ENCODE results near the gene GMDS. TPM values are rescaled to one million over a fixed set of nuclear protein-coding genes. Genes with fewer than 3 reads are reported as not detected.

The GMDS gene
- total and polyA plus RNA-seq, 2 donors (not counting 1 experiment from before 2014, with no cell fraction given) = 12.7 to 34.5 TPM

DNA sequence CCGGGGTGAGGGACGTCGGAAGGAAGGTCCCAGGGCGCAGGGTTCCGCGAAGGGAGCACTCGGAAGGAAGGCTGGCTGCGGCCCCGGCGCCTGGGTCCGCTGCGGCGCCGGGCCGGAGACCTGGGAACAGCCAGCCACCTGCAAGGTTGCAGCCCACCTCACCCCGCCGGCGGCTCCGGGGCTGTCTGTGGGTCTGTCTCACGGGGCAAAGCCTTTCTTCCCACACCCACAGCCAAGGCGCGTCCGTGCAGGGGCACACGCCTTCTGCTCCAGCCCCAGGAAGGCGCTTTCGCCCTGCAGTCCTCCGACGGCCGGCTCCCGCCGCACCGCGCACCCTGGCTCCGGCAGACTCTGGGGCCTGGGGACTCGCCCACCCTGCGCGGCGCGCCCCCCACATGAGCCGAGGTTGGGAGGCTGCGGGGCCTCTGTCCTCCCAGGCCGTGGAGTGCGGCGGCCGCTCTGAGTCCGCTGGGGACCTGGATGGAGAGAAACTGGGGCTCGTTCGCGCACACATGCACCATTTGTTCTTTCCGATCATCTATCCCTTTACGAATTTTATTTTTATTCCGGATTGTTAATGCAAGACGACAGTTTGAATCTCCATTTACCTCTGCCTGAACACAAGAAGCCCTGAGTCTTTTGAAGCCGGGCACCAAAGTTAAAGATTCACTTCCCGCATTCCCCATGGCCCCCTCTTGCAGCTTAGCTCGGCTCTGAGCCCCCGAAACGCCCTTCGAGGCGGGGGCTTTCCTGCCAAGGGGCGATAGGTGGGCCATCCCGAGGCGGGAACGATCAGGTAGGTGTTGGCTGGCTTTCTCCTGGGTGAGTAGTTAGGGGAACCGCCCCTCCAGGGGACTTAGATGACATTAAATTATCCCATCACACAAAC lies 640.2 kb downstream of the GMDS start:
- H3K4me3 ChIP-seq (replicated peaks in 1 of 4; ENCODE audit: control extremely low read depth in 1 of 4, insufficient read depth in 1 of 4, low read depth in 3 of 4, low read length in 4 of 4) = peak overlapping the region in 1 of 4 experiments; percentile 46

DNA sequence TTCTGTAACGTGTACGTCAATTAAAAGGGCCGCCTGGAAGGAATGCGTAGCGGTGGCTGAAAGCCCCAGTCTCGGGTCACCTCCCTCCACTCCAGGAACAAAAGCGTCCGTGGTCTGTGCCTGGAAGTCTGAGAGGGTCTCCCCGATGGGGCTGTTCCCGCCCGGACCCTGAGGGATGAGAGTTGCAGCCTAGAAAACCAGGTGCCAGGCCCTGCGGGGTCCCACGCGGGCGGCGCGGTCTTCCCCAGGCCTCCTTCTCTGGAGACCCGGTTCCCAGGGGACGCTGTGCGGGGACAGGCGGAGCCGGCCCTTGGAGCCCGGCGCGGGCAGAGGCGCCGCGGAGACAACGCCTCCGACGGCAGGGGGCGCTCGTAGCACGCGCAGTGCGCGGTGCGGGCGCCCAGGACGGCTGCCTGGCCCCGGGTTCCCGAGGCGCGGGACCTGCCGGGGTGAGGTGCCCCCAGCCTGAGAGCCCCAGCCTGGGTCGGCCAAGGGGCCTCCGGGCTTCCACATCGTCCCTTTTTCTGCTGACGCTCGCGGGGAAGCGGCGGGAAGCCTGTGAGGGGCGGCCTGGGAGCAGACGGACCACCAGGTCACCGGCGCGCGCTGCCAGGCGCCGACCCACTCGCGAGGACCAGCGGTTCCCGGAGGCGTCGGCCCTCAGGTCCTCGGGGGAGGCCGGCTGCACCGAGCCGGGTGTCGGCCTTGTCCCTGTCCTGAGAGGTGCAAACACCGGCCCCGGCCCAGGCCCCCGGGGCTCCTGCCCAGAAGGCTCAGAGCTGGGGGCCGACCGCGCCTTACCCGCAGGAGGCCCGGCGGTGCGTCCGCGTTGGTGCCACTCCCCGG lies 641.0 kb downstream of the GMDS start:
- H3K79me2 ChIP-seq (ENCODE audit: control insufficient read depth, insufficient read depth, low read length) = no peaks in the 10 kb centered on the region
- peak overlapping the region; percentile 62 for H3K4me2 ChIP-seq (ENCODE audit: extremely low read depth, insufficient read depth, low read length)
- no peak overlapping the region for H3K27ac ChIP-seq (ENCODE audit: insufficient read depth, low read length)
- H3K27me3 ChIP-seq (ENCODE audit: control insufficient read depth, insufficient read depth, low read length) = peaks cover 75% of the 10 kb centered on the region
- no peaks in the 10 kb centered on the region for H4K20me1 ChIP-seq (ENCODE audit: control insufficient read depth, extremely low read depth, insufficient read depth, low read length)
- peak overlapping the region; percentile 7 for H3K9ac ChIP-seq (ENCODE audit: insufficient read depth, low read length)
- H3K4me1 ChIP-seq (ENCODE audit: control insufficient read depth, extremely low read depth, insufficient read depth, low read length) = peaks cover 4% of the 10 kb centered on the region
- TF ChIP-seq EZH2 (IDR thresholded peaks at IDR 0.05; ENCODE audit: low read length, missing control alignments) = no peak
- TF ChIP-seq, protein P1, sequence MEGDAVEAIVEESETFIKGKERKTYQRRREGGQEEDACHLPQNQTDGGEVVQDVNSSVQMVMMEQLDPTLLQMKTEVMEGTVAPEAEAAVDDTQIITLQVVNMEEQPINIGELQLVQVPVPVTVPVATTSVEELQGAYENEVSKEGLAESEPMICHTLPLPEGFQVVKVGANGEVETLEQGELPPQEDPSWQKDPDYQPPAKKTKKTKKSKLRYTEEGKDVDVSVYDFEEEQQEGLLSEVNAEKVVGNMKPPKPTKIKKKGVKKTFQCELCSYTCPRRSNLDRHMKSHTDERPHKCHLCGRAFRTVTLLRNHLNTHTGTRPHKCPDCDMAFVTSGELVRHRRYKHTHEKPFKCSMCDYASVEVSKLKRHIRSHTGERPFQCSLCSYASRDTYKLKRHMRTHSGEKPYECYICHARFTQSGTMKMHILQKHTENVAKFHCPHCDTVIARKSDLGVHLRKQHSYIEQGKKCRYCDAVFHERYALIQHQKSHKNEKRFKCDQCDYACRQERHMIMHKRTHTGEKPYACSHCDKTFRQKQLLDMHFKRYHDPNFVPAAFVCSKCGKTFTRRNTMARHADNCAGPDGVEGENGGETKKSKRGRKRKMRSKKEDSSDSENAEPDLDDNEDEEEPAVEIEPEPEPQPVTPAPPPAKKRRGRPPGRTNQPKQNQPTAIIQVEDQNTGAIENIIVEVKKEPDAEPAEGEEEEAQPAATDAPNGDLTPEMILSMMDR (conservative IDR thresholded peaks at IDR 0.05 in 1 of 2, IDR thresholded peaks at IDR 0.05 in 1 of 2; ENCODE audit: low read depth in 1 of 2, low read length in 2 of 2) = peak; percentile 50 to 85
- no peaks in the 10 kb centered on the region for H3K36me3 ChIP-seq (ENCODE audit: control insufficient read depth, insufficient read depth, low read length)
- H3K4me3 ChIP-seq (replicated peaks in 1 of 4; ENCODE audit: control extremely low read depth in 1 of 4, insufficient read depth in 1 of 4, low read depth in 3 of 4, low read length in 4 of 4) = peak overlapping the region in 2 of 4 experiments; percentile 26 to 46
- no peak overlapping the region for H2AFZ ChIP-seq (ENCODE audit: low read length)
- H3K9me3 ChIP-seq (ENCODE audit: control insufficient read depth, insufficient read depth, low read depth, low read length) = no peaks in the 10 kb centered on the region
- DNase-seq (ENCODE audit: low read depth in 2 of 2) = peak in 1 of 2 donors; percentile 35

More for the DNA sequence above, 640.2 kb downstream of the GMDS start:
- Histone ChIP-seq H3K27me3 (ENCODE audit: control insufficient read depth, insufficient read depth, low read length) (peaks cover 75% of the 10 kb centered on the region), H4K20me1 (ENCODE audit: control insufficient read depth, extremely low read depth, insufficient read depth, low read length) (no peaks in the 10 kb centered on the region), H3K9me3 (ENCODE audit: control insufficient read depth, insufficient read depth, low read depth, low read length) (no peaks in the 10 kb centered on the region), H3K79me2 (ENCODE audit: control insufficient read depth, insufficient read depth, low read length) (no peaks in the 10 kb centered on the region), H3K36me3 (ENCODE audit: control insufficient read depth, insufficient read depth, low read length) (no peaks in the 10 kb centered on the region), H3K9ac (ENCODE audit: insufficient read depth, low read length) (no peak overlapping the region), H3K4me1 (ENCODE audit: control insufficient read depth, extremely low read depth, insufficient read depth, low read length) (peaks cover 4% of the 10 kb centered on the region), H2AFZ (ENCODE audit: low read length) (no peak overlapping the region), H3K27ac (ENCODE audit: insufficient read depth, low read length) (no peak overlapping the region), H3K4me2 (ENCODE audit: extremely low read depth, insufficient read depth, low read length) (no peak overlapping the region)
- no peak for DNase-seq (ENCODE audit: low read depth in 2 of 2)
- TF ChIP-seq, protein P1 (conservative IDR thresholded peaks at IDR 0.05 in 1 of 2, IDR thresholded peaks at IDR 0.05 in 1 of 2; ENCODE audit: low read depth in 1 of 2, low read length in 2 of 2) = no peak
- peak; percentile 95 for TF ChIP-seq EZH2 (IDR thresholded peaks at IDR 0.05; ENCODE audit: low read length, missing control alignments)

DNA sequence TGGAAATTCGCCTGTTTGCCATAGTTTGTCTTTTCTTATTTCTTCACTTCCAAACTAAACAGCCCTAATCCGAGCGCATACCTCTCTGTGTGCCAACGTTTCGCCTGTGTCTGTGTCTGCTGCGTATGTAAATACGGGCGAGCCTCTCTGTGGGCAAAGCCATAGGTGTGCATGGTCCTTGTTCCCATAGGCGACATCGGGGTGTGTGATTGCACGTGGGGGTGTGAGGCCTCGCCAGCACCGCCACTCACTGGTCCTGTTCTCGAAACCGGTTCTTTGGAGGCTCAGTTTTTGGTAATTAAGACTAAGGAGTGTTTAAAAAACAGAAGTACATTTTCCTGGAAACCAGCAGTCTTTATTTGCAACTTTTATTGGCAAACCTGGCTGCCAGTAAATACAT lies 641.7 kb downstream of the GMDS start:
- no peaks in the 10 kb centered on the region for H4K20me1 ChIP-seq (ENCODE audit: control insufficient read depth, extremely low read depth, insufficient read depth, low read length)
- H3K4me1 ChIP-seq (ENCODE audit: control insufficient read depth, extremely low read depth, insufficient read depth, low read length) = peaks cover 4% of the 10 kb centered on the region
- no peaks in the 10 kb centered on the region for H3K79me2 ChIP-seq (ENCODE audit: control insufficient read depth, insufficient read depth, low read length)
- no peak overlapping the region for H3K27ac ChIP-seq (ENCODE audit: insufficient read depth, low read length)
- no peak for TF ChIP-seq EZH2 (IDR thresholded peaks at IDR 0.05; ENCODE audit: low read length, missing control alignments)
- TF ChIP-seq, protein P1 (conservative IDR thresholded peaks at IDR 0.05 in 1 of 2, IDR thresholded peaks at IDR 0.05 in 1 of 2; ENCODE audit: low read depth in 1 of 2, low read length in 2 of 2) = no peak
- no peaks in the 10 kb centered on the region for H3K9me3 ChIP-seq (ENCODE audit: control insufficient read depth, insufficient read depth, low read depth, low read length)
- no peak for DNase-seq (ENCODE audit: low read depth in 2 of 2)
- no peak overlapping the region for H3K9ac ChIP-seq (ENCODE audit: insufficient read depth, low read length)
- no peak overlapping the region for H3K4me3 ChIP-seq (replicated peaks in 1 of 4; ENCODE audit: control extremely low read depth in 1 of 4, insufficient read depth in 1 of 4, low read depth in 3 of 4, low read length in 4 of 4)
- H2AFZ ChIP-seq (ENCODE audit: low read length) = no peak overlapping the region
- peaks cover 68% of the 10 kb centered on the region for H3K27me3 ChIP-seq (ENCODE audit: control insufficient read depth, insufficient read depth, low read length)
- H3K36me3 ChIP-seq (ENCODE audit: control insufficient read depth, insufficient read depth, low read length) = no peaks in the 10 kb centered on the region
- H3K4me2 ChIP-seq (ENCODE audit: extremely low read depth, insufficient read depth, low read length) = no peak overlapping the region

Data from fibroblast of lung (primary cell).